Measurements from ENCODE around the gene TRAF1.

TRAF1 gene

GRCh38 chr9:120909904-120910303 is 16.7 kb downstream of the TRAF1 start:
- DNase-seq (ENCODE audit: low read depth), result no peak

- no peak for DNase-seq (ENCODE audit: low read depth)
Measured at GRCh38 chr9:120905315-120906164, 21.1 kb downstream of the TRAF1 start.

- no peak for DNase-seq (ENCODE audit: low read depth)
Measured at GRCh38 chr9:120904978-120905301, 21.7 kb downstream of the TRAF1 start.

GRCh38 chr9:120904061-120904977 is 22.3 kb downstream of the TRAF1 start:
- no peak for DNase-seq (ENCODE audit: low read depth)

DNA sequence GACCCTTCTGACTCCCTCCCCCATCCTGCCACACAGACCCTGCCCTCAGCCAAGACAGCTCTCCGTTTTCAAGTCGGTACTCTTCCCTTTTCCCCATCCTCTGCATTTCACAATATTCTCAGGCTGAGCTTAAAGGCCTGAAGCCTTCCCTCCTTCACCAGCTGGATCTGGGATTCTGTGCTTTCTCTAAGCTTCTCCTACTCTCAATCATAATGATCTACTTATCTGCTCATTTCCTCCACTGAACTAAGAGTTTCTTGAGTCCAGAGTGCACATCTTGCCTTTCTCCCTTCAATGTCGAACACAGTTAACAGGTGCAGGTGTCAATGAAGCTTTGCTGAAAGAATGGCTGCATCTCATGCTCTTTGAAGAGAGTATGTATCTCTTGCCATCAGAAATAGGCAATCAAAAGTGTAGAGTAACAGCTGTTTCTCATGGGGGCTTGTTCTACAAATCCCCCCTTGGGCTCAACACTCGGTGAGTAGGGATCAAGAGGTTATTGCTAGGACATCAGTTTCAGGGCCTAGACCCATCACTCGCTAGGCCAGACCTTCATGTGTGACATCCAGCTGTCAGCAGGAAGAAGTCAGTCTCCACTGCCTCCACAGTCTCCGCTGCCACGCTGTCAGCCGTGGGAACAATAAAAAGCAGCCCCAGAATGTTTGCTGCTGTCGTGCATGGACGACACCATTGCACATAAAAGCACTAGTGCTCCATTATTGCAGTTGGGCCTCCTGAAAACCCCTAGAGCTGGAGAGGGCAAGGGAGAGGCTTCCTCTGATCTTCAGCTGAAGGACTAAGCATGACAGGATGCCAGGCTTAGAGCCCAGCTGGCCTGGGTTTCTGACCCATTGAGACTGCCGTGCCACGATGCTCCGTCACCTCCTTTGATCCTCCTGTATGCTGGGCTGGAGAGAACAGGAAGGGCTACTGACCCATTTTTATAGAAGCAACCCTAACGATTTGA is 23.7 kb downstream of the TRAF1 start:
- DNase-seq (ENCODE audit: low read depth), result no peak

- no peak for DNase-seq (ENCODE audit: low read depth)
Measured at GRCh38 chr9:120901755-120902568, 24.6 kb downstream of the TRAF1 start.

DNA sequence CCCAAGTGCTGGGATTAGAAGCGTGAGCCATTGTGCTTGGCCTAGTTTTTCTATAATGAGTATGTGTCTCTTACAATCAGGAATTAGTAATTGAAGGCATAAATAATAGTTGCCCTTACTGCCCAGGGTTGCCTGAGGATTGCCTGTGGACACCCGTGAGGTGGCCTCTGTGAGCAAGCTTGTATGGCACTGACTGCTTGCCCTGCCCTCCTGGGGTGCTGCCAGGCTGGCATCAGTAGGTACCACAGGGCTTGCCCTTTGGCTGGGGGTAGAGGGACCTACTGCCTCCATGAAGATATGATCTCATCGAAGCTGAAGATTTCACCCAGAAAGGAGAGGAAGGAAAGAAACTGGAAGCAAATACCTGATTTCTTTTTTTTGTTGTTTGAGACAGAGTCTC is 25.8 kb downstream of the TRAF1 start:
- DNase-seq (ENCODE audit: low read depth), result no peak

DNA sequence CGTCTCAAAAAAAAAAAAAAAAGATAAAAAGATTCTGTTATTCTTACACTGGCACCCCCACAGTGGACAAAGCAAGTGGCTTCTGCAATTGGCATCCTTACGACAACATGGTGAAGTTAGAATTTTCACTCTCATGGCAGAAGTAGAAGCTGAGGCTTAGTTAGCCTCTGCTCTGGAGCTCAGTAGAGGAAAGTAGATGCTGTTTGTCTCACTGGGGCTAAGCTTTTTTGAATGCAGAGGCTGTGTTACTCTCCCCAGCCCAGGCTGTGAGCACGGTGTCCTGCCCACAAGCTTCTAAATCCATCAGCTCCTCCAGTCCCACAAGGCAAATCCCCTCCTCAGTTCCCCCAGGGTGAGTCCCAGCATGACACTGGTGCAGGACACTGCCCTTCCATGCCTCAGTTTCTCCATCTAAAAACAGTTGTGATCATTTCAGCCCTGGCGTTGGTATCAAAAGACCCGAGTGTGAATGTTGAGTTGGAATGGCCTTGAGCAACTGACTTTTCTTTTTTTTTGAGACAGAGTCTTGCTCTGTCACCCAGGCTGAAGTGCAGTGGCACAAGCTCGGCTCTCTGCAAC is 27.0 kb downstream of the TRAF1 start:
- no peak for DNase-seq (ENCODE audit: low read depth)

DNA sequence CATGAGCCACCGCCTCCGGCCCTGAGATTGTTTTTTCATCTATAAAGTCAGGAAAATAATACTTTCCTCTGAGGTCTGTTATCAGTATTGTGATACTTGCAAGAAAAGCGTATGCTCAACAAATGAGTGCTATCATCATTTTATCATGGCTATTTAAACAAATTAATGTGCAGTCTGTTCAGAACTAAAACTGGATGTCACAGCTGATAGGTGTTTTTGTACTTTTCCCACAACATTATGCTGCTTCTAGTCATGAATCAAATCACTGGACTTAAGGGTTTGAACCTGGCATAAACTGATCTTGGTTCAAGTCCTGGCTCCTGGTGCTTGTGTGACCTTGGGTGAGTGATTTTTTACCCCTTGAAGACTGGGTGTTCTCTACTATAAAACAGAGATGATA is 28.2 kb downstream of the TRAF1 start:
- DNase-seq (ENCODE audit: low read depth), result no peak

DNA sequence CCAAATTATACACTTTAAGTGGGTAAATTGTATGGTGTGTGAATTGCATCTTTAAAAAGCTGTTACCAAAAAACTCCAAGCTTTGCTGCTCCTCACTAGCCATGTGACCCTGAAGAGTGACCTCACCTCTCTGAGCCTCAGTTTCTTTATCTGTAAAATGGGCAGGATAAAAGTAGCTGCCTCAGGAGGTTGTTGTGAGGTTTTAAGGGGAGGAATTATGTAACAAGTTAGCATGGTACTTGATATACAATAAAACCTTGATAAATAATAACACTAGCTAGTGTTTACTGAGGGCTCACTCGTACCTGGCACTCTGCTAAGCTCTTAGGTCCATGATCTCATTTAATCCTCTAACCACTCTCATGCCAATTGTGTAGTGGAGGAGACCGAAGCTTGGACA is 30.6 kb downstream of the TRAF1 start:
- no peak for DNase-seq (ENCODE audit: low read depth)

- DNase-seq (ENCODE audit: low read depth), result no peak
Measured at GRCh38 chr9:120894321-120895148, 32.1 kb downstream of the TRAF1 start.

DNA sequence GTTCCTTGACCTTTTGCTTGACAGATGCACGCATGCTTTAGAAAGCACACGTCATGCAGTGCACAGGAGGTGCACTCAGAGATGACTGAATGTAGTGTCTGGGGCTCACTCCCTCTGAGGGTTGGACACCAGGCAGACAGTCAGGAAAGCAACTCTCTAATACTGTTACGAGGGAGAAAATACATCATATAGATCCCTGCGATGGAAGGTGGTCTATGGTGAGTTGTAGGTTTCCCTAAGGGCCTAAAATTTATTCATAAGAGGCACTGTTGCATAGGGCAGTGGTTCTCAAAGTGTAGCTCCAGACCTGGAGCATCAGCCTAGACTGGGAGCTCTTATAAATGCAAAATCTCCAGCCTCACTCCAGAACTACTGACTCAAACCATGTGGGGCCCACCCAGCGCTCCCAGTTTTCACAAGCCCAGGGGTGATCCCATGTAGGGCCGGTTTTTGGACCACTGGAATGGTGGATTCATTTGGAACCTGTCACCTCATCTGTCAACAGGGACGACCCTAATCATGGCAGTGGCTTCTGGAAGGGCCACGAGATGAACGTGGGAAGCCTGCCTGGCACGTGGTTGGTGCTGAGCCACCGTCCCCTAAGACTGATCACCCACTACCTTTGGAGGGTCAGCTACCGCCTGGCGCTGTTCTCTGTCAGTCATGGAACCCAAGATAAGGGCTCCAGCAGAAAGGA is 32.8 kb downstream of the TRAF1 start:
- DNase-seq (ENCODE audit: low read depth), result no peak

DNA sequence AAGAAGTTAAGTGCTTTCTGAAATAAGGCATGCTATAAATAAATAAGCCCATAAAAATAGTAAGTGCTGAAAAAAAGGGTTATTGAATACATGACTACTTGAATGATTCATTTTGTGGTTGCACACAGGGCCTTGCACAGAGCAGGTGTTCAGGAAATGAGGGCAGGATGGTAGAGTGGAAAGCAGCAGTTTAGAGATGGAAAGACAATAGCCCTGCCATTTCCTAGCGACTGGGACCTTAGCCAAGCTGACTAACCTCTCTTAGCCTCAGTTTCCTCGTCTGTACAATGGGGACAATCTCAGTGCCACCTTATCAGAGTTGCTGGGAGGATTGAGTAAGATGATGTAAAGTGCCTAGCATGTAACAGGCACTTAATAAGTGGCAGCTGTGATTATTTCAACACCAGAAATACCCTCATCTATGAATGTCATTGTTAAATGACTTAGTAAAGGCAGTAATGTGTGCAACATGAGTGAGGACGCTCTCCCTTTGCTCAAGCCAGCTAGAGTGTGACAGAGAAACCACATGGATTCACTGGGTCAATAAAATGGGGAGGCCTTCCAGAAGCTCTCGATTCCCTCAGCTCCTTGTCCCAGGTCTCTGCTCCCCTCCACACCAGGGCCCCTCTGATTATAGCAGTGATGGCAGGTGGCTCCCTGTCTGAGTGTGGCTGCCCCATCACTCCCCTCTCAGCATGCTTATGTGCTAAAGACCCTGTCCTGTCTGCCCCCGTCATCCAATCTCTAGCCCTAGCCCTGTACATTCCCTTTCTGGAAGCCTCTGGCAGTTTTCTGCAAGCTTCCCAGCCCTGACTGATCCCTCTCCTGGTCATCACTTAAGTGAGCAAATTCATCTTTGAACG is 33.6 kb downstream of the TRAF1 start:
- DNase-seq (ENCODE audit: low read depth), result no peak

GRCh38 chr9:120891884-120892747 is 34.5 kb downstream of the TRAF1 start:
- no peak for DNase-seq (ENCODE audit: low read depth)

- no peak for DNase-seq (ENCODE audit: low read depth)
Measured at GRCh38 chr9:120891245-120891883, 35.2 kb downstream of the TRAF1 start.

DNA sequence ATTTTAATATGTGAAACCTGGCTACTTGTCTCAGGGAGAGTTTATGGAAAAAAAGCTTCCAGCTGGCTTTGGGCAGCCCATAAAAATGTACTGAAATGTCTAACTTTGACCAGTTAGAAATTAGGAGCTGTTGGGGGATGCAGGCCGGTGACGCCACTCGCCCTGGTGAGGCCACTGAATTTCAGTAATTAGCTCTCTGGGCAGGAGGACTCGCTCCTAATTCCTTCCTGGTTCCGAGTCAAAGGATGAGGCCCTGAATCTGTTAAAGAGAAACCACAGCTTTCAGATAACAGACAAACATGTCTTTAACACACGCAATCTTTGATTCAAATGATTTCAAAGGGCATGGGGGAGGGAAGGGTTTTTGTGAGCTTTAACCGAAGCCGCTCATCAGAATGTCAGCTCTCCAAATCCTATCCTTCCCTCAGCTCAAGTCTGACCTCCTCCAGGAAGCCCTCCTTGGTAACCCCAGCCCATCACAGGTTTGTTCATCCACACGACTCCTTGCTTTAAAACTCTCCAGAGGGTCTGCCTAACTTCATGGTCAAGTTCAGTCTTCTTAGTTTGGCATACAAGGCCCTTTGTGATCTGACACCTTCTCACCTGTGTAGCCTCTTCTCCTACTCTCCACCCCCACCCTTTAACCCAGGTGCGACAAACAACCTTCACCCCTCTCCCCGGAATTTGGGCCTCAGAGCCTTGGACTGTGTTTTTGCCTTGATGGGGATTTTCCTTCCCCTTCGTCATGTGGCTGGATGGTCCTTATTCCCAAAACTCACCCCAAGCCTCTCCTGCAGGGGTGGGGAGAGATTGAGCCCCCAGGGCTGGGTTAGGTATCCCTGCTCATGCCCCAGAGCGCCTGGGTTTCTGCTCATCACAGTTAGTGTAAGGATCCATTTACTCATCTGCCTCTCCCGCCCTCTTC is 36.0 kb downstream of the TRAF1 start:
- no peak for DNase-seq (ENCODE audit: low read depth)
